HG03354 (cell line): ENCODE measurements around the gene DSCAML1.
"Not testable (repeated sequence)": the region's sequence is repeated elsewhere in the genome, so short reads cannot be mapped to it uniquely, and the experiment has no call there.

Experiments
- ATAC-seq: cut with Tn5 transposase; IDR thresholded peaks from one replicate; pipeline ENCODE4 v1.9.1; 2021; ENCODE audit warnings: mild to moderate bottlenecking; ENCODE audit not compliant: unreplicated experiment, poor library complexity, severe bottlenecking

Gene DSCAML1

DNA sequence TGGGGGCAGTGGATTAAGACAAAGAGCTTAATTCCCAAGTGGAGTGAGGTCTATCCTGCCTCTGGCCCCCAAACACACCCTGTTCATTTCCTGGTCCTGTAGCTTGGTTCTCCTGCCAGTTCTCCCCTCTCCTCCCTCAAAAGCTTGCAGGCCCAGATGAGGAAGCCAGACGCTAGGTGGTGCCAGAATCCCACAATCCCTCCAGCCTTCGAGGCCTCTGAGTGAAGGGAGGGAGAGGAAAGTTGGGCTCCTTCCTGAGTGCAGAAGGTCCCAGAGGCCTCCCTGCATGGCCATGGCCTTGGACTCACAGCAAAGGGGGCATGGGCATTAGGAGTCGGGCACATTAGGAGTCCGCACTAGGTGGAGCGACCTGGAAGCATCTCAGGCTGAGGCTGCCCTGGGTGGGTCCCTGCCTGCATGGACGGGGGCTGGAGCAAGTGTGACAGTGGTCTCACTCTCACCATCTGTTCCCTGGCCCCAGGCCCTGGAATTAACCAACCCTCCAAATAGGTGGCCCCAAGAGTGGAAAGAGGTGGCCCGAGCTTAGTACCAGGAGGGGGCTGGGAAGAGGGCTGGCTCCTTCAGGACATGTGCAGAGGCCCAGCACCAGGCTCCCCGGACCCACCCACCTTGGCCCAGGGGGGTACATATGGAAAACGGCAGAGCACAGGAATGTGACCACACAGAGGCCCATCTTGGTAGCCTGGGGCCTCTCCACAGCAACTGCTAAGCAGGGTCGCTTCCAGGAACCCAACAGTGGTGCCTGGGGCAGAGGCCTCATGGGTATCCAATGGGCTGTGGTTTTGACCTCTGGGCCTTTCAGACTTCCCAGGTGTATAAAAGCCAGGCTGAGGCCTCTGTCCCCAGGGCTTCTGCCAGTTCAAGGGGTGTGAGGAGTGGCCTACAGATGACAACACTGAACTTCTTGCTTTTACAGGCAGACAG is 22.4 kb upstream of the DSCAML1 start:
- no peak for ATAC-seq

DNA sequence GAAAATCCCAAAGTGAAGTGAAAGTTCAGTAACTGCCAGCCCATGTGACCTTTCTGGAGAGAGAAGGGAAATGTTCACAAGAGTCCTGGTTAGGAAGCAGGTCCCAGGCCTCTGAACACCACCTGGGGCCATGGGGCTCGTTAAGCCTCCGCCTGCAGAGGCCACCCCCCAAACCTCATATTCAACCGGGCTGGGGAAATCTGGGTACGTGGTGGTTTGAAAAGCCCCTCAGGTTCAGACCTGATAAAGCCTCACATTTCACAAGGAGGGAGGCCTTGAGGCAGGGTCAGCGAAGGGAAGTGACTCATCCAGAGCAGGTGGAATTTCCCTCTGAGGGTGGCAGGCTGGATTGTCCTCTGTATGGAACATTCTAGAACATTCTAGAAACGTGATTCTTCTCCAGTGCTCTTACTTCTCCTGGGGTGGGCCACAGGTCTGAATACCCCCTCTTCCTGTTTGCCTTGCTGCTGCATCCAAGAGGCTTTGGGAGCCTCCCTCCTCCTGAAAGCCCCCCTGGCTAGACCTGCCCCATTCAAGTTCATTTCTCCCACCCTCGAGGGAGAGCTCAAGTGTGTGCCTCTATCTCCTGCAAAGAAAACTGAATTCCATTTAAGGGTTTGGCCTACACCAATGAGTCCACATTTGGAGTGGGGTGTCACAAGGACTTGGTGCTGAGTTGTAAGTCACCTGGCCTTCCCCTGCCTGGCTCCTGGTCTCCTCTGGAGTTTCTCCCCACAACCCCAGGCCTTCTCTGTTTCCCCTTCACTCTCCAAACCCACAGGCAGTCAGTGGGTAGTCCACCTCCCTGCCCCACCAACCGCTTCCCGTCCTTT is 21.2 kb upstream of the DSCAML1 start:
- peak; percentile 19 for ATAC-seq

DNA sequence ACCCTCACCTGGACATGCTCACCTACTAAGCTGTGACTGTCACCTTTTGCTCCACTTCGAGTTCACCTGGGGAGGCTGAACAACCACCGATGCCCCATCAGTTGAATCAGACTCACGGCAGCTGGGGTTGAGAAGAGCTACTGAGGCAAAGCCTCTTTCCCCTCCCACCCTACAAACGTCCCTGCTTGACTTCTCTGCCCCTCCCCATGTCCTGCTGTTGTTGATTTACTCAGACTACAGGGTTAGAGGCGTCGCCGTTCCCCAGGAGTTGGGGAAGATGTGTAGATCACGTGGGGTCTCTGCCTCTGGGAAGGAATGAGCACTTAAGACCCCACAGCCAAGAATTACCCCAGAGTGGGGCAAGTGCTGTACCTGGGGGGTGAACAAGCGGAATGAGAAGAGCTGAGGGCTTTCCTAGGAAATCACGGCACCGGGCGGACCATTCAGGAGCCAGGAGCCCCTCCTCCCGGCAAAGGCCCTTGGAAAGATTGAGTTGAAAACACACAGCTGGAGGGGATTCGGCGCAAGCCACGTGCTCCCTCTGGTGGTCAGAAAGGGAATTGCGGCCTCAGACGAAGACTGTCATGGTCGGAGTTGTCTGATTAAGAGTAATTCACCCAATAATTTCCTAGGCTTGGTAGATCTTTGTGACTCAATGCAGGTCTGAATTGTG is 20.5 kb upstream of the DSCAML1 start:
- peak; percentile 19 for ATAC-seq

DNA sequence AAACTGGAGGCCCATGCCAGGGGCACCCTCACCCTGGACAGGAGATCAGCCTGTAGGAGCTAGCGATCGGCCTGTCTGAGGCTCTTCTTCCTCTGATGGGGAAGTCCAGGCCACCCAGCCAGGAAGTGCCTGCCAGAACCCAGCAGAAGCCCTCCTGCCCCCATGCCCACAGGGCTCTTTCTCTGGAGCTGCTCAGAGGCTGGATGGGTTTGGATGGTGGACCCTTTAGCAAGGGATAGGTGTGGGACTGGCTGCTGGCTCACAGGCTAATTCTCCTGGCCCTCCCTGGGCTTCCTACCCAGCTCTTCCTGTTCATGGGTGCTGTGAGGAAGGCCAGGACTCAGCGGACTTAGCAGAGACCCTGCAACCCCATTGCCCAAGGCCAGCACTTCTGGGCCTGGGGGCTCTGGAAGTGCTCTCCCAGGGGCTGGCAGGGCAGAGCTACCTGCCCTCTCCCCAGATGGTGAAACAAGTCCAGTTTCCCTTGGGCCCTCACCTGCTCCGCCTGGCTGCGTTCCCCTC is 19.9 kb upstream of the DSCAML1 start:
- ATAC-seq: no peak

DNA sequence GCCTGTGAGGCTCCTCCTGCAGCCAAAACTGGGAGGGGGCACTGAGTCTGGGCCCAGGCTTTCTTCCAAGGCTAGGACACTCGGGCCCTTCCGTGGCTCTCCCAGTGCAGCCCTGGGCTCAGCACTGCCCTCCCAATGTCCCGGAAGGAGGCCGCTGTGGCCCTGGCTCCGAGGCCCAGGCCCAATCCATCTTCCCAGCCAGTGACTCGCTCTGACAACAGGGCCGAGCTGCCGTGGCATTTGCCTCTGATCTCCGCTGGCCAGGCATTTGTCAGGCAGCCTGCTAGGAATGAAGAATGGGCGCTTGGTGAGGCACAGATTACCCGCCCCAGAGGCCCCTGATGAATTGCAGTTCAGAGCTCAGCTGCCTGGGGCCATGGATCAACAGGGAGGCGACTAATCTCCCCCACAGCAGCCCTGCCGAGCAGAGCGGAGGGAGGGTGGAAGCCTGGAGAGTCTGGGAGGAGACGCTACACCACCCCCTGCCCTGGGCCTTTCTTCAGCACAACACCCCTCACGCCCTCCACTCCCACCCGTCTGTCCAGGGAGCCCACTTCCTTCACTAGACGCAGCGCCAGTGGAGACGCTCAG is 19.2 kb upstream of the DSCAML1 start:
- ATAC-seq: no peak

DNA sequence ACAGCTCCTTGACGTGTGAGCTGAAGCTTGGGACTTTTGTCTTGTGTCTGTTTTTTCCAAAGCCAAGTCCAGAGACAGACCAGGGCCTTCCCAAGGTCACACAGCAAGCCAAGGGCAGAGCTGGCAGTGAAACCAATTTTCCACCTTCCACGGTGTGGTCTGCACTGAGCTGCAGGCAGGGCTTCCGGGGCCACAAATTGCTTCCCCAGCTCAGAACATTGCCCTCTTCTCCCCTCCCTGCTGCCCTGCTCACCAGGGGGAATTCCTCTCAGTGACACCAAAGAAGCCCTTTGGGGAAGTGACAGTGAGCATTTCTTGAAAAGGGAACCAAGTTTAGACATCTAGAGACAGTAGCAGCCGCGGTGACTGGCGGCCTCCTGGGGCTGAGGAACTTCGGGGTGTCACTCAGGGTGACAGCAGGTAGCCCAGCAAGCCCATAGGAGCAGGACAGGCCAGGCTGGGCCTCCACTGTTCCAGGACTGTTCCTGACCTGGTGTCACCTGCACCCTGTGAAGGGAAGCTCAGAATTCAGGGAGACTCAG is 18.3 kb upstream of the DSCAML1 start:
- peak; percentile 61 for ATAC-seq

DNA sequence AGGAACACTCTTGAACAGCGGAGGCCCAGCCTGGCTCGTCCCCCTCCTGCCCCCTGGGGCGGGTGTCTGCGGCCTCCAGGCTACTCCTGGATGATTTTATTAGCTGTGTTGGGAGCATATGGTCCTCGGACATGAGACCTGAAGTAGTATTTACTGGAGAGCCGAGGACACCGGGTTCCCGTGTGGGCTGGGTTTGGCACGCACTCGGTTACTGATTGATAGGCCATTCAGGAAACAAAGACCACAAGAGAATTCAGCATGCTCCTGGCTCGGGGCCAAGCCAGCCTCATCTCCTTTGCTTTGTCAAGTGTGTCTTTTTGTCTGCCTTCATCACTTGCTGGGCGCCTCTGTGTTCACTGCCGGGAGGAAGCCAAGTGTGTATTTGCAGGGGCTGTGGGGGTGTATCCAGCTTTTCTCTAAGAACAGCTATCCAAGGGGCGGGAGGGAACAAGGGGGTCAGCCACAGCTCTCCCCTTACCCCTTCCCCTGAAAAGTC is 17.8 kb upstream of the DSCAML1 start:
- peak; percentile 42 for ATAC-seq

DNA sequence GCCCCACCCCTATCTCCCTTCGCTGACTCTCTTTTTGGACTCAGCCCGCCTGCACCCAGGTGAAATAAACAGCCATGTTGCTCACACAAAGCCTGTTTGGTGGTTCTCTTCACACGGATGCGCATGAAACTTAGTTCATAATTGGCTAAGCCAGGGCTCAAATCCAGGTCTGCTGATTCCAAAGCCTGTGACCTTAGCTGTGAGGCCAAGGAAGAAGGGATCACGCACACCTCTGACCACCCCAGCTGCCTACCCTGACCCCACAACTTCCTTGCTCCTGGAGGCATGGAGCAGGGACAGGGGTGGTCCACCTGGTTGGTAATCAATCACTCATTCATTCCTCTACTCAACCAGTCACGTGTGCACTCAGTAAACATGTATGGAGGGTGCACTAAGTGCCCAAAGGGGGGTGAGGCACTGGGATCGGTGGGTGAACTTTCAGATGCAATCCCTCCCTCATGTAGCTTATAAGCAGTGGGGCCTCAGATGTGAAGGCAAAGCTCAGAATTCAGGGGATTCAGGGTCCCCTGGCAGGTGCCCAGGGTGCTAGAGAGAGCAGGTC is 17.3 kb upstream of the DSCAML1 start:
- ATAC-seq: peak; percentile 11

DNA sequence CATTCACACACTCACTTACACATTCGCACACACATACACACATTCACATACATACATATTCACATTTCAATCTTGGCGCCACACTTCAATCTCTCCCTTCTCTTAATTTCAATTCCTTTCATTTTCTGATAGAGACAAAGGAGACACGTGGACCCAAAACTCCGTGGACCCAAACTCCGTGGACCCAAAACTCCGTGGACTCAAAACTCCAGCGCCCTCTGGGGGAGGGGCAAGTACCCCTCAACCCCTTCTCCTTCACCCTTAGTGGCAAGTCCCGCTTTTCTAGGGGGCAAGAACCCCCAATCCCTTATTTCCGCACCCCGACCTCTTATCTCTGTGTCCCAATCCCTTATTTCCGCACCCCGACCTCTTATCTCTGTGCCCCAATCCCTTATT is 13.0 kb upstream of the DSCAML1 start:
- not testable (repeated sequence) for ATAC-seq

DNA sequence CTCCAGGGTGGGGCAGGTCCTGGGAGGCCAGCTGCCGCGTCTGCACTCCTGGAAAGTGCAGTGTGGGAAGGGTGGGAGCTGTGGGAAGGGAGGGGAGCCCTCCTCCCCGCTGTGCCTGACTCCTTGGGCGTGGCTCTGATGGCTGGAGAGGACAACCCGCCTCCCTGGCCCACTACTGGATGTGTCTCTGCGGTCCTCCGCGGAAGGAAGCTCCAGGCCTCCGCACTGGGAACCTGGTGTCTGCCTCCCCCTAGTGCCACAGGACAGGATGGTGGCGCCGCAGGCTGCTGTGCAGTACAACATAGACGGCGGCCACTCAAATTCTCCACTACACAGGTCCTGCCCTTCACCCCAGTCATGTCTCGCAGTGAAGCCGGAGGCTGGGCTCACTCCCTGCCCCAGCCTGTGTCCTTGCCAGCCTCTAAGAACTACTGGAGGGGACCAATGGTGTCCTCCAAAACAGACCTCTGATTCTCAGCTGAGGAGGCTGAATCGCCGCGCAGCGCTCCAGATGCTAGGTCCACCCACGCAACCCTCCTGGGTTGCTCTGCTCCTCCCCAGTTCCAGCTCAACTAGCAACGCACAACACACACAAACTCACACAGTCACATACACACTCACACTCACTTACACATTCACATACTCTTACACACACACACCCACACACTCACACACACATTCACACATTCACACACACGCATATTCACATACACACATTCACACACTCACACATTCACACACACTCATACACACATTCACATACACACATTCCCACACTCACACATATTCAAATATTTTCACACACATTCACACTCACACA is 12.4 kb upstream of the DSCAML1 start:
- no peak for ATAC-seq

DNA sequence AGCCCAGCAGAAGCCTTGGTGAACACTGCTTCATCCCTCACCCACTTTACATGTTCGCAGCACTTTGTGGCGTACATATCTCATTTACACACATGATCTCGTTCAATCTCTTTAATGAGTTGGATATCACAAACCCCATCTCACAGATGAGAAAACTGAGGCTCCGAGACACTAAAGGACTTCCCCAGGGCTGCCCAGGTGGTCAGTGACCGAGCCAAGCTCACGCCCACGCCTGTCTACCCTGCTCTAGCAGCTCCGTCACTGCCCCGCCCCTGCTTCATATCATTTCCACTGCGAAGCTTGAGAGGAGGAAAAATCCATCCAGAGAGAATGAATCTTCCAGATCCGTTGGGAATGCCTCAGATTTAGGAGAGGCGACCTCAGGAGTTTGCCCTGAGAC is 11.8 kb upstream of the DSCAML1 start:
- ATAC-seq: no peak

DNA sequence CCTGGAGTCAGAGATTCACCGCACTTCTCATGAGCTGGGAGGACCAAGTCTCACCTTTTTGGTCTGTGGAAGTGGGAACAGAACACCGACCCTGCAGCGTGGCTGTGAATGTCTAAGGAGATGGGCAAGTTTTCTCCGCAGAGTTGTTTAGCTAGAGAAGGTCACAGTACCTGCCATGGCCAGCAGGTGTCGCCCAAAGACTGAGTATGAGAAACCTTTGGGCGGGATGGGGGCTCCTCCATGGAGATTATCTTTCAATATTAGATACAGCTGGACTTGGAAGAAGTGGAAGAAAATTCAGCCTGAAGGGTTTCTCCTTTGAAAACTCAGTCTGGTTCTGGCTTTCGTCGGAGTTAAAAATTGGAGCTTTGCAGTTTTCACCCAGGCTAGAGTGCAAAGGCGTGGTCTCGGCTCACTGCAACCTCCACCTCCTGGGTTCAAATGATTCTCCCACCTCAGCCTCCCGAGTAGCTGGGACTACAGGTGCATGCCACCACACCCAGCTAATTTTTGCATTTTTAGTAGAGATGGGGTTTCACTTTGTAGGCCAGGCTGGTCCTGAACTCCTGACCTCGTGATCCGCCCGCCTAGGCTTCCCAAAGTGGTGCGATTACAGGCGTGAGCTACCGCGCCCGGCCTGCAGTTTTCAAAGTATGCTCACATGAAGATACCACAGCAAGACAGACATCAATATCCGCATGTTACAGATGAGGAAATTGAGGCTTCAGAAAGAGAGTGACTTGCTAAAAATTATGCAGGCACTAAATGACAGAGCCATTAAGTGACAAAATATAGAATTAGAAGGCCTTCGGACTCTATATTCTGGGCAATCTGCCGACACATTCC is 10.7 kb upstream of the DSCAML1 start:
- ATAC-seq: peak; percentile 56

DNA sequence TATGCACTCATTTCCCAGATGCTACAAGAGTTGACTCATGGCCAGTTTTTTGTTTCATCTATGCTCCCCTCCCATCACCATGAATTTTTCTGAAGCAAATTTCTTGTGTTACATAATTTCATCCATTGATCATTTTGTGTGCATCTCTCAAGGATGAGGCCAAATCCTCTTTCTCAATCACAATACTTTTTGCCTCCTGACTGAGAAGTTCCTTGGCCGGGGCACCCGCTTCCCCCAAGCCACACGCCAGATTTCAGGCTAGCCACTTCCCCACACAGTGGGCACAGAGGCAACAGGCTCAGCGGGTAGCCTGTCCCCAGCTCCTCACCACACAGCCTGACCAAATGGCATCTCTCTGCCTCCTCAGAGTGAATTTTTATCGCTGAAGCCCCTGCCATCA is 9.8 kb upstream of the DSCAML1 start:
- no peak for ATAC-seq

DNA sequence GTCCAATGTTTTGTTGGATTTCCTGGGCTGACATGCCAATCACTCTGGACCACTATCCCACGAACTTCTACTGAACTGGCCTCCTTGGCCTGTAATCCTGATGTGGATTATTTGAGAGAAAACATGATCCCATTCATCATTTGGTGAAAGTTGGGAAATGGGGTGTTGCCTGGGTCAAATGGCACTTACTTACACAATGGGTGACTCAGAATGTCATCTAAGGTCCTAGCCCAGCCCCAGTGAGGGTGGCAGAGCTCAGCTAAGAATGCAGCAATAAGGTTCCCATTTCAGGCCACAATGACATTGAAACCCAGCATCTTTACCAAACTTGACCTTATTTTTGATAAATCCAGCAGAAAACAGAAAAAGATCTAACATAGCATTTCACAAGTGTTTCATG is 8.0 kb upstream of the DSCAML1 start:
- no peak for ATAC-seq

DNA sequence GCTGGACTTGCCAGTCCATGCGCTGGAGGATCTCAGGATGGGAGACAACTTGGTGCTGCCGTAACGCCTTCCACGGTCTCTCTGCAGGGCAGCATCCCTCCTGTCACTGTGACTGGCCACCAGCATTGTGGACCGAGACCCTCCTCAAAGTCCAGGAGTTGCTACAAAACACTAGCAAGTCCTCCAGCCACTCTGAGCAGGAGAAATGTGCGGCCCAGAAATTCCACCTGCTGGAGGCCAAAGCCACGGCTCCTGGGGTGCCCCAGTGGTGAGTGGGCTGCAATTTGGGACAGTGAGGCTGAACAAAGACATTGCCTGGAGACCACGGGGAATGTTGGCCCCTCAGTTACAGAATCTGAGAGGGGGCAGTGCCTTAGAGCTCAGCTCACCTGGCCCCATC is 6.9 kb upstream of the DSCAML1 start:
- no peak for ATAC-seq

DNA sequence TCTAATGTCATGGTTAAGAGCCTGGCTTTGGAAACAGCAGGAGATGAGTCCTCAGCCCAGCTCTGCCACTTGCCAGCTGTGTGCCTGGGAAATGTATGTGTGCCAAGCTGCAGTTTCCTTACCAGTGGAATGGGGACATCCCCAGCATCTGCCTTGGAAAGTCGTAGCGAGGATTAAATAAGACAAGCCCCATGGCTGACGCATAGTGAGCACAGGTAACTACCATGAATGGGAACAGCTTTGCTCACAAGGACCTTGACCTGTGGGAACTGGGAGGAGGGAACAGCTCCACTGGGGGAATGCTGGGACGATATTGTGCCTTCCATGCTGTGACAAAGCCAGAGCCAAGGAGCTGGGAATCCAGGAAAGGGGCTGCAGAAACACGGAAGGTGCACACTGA is 2.6 kb upstream of the DSCAML1 start:
- ATAC-seq: no peak

DNA sequence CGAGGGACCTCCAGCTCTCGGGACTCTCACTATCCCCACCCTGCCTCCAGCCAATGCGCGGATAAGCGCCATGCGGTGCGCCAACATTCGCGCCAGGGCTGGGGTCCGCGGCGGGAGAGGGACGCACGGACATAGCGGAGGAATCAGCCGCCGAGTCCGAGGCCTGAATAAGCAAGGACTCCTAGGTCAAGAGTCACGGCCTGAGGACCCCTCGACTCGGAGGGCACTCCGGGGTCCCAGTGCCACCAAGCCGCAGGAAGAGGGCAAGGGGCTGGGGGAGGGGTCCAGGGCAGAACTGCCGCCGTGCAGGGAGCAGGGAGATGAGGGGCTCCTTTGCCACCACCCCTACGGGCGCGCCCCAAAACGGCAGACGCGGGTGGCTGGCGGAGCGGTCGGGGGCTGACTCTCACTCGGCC is 552 bp downstream of the DSCAML1 start:
- ATAC-seq: no peak
